GM12874 (cell line): ENCODE measurements around the gene FAM156B.
"Not testable (repeated sequence)": the region's sequence is repeated elsewhere in the genome, so short reads cannot be mapped to it uniquely, and the experiment has no call there.

ENCODE experiments used
- CTCF ChIP-seq: IDR thresholded peaks from 2 replicates; pipeline ENCODE4 v1.5.1; 2011; ENCODE audit warnings: low read depth, mild to moderate bottlenecking, control low read depth, low read length, moderate library complexity; ENCODE audit not compliant: insufficient read depth

Gene FAM156B

GRCh38 chrX:52896855-52897709, at the start of gene FAM156B:
Gene FAM156B, plus strand, starts transcription at chrX:52897330. Its CDS starts 9,896 bp downstream, at chrX:52907226.
- TF ChIP-seq CTCF: not testable (repeated sequence)

GRCh38 chrX:52852110-52852860, 44.8 kb upstream of the FAM156B start:
- no peak for TF ChIP-seq CTCF

- TF ChIP-seq CTCF: no peak
Measured at GRCh38 chrX:52865343-52865998, 31.7 kb upstream of the FAM156B start.

- no peak for TF ChIP-seq CTCF
Measured at GRCh38 chrX:52867610-52868348, 29.4 kb upstream of the FAM156B start, which contains the start of gene XAGE3. Gene XAGE3, minus strand, starts transcription at chrX:52868083. Its CDS starts 950 bp downstream, at chrX:52867133.

GRCh38 chrX:52870046-52870445, 27.1 kb upstream of the FAM156B start:
- no peak for TF ChIP-seq CTCF

GRCh38 chrX:52874661-52875060, 22.5 kb upstream of the FAM156B start:
- TF ChIP-seq CTCF: no peak
